Measurements from ENCODE around the gene MBNL1.

DNA sequence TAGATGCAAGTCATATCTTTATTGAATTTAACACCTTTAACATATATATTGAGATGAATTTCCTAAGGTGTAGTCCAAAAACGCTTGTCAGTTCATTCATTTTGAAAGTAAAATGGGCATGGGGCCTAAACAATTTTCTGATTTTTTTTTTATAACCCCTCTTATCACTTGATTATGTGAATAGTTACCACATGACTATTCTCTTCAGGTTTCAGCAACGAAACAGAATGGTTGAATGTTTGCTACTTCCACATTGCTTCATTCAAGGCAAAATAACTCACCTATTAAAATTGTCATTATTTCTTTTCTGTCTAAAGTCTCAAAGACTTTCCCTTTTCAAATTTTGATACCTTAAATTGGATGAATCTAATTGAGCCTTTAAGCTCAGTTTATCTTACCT is 96.4 kb downstream of the MBNL1 start:
- TF ChIP-seq, protein P1, sequence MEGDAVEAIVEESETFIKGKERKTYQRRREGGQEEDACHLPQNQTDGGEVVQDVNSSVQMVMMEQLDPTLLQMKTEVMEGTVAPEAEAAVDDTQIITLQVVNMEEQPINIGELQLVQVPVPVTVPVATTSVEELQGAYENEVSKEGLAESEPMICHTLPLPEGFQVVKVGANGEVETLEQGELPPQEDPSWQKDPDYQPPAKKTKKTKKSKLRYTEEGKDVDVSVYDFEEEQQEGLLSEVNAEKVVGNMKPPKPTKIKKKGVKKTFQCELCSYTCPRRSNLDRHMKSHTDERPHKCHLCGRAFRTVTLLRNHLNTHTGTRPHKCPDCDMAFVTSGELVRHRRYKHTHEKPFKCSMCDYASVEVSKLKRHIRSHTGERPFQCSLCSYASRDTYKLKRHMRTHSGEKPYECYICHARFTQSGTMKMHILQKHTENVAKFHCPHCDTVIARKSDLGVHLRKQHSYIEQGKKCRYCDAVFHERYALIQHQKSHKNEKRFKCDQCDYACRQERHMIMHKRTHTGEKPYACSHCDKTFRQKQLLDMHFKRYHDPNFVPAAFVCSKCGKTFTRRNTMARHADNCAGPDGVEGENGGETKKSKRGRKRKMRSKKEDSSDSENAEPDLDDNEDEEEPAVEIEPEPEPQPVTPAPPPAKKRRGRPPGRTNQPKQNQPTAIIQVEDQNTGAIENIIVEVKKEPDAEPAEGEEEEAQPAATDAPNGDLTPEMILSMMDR (IDR thresholded peaks at IDR 0.05), result no peak
- no peak for TF ChIP-seq EZH2 (IDR thresholded peaks at IDR 0.05)

Measured in neural progenitor cell (in vitro differentiated cells).